ENCODE measurements around the gene ZNF574. TPM values are rescaled to one million over a fixed set of nuclear protein-coding genes. Genes with fewer than 3 reads are reported as not detected.

The ZNF574 gene
- total RNA-seq, 2 donors from 2014 or later, result 24.4 to 44.1 TPM

GRCh38 chr19:42115705-42116104, 39.7 kb downstream of the ZNF574 start:
- no peak overlapping the region for H3K27ac ChIP-seq
- H3K9me3 ChIP-seq, result no peaks in the 10 kb centered on the region
- H3K4me1 ChIP-seq (replicated peaks), result no peaks in the 10 kb centered on the region
- no peaks in the 10 kb centered on the region for H3K36me3 ChIP-seq
- WGBS, result 90% methylated on average over 4 of the region's 4 CpGs
- no peak for TF ChIP-seq POLR2AphosphoS5 (IDR thresholded peaks at IDR 0.05)
- TF ChIP-seq POLR2A (IDR thresholded peaks at IDR 0.05), result no peak
- TF ChIP-seq CTCF (IDR thresholded peaks at IDR 0.05), result no peak
- DNase-seq (ENCODE audit: low spot score), result no peak
- intact Hi-C loops (cut with DNase I), result no loop called here
- H3K4me3 ChIP-seq, result no peak overlapping the region
- no peaks in the 10 kb centered on the region for H3K27me3 ChIP-seq (replicated peaks; ENCODE audit: insufficient read depth)

GRCh38 chr19:42116308-42117075, 40.5 kb downstream of the ZNF574 start:
- intact Hi-C loops (cut with DNase I), result no loop called here
- DNase-seq (ENCODE audit: low spot score), result no peak
- H3K4me3 ChIP-seq, result no peak overlapping the region
- no peaks in the 10 kb centered on the region for H3K36me3 ChIP-seq
- no peaks in the 10 kb centered on the region for H3K27me3 ChIP-seq (replicated peaks; ENCODE audit: insufficient read depth)
- WGBS, result 90% methylated on average over 20 of the region's 20 CpGs
- no peaks in the 10 kb centered on the region for H3K9me3 ChIP-seq
- H3K4me1 ChIP-seq (replicated peaks), result no peaks in the 10 kb centered on the region
- TF ChIP-seq CTCF (IDR thresholded peaks at IDR 0.05) (no peak), POLR2A (IDR thresholded peaks at IDR 0.05) (no peak), POLR2AphosphoS5 (IDR thresholded peaks at IDR 0.05) (no peak)
- no peak overlapping the region for H3K27ac ChIP-seq

GRCh38 chr19:42117076-42117475, 41.1 kb downstream of the ZNF574 start:
- Histone ChIP-seq H3K27me3 (replicated peaks; ENCODE audit: insufficient read depth) (no peaks in the 10 kb centered on the region), H3K27ac (no peak overlapping the region), H3K9me3 (no peaks in the 10 kb centered on the region), H3K4me1 (replicated peaks) (no peaks in the 10 kb centered on the region), H3K4me3 (no peak overlapping the region), H3K36me3 (no peaks in the 10 kb centered on the region)
- intact Hi-C loops (cut with DNase I), result no loop called here
- DNase-seq (ENCODE audit: low spot score), result no peak
- no peak for TF ChIP-seq POLR2A (IDR thresholded peaks at IDR 0.05)
- no peak for TF ChIP-seq CTCF (IDR thresholded peaks at IDR 0.05)
- WGBS, result 89% methylated on average over 6 of the region's 6 CpGs

- intact Hi-C loops (cut with DNase I), result no loop called here
- Histone ChIP-seq H3K9me3 (no peaks in the 10 kb centered on the region), H3K36me3 (no peaks in the 10 kb centered on the region), H3K27ac (no peak overlapping the region), H3K4me3 (no peak overlapping the region), H3K4me1 (replicated peaks) (no peaks in the 10 kb centered on the region), H3K27me3 (replicated peaks; ENCODE audit: insufficient read depth) (no peaks in the 10 kb centered on the region)
- DNase-seq (ENCODE audit: low spot score), result no peak
- no peak for TF ChIP-seq POLR2AphosphoS5 (IDR thresholded peaks at IDR 0.05)
- no peak for TF ChIP-seq POLR2A (IDR thresholded peaks at IDR 0.05)
- no peak for TF ChIP-seq CTCF (IDR thresholded peaks at IDR 0.05)
- 91% methylated on average over 10 of the region's 10 CpGs for WGBS
Observed at GRCh38 chr19:42120276-42120980, 44.5 kb downstream of the ZNF574 start.

Measured in prostate gland (tissue), 2 donors.